Erythroblast (primary cell): ENCODE measurements around the gene ZNF385D.

ENCODE experiments used
- GATA1 ChIP-seq: IDR thresholded peaks from 2 replicates; pipeline ENCODE4 v1.6.1; 2011; ENCODE audit warnings: low read depth, mild to moderate bottlenecking, control low read depth, low read length, moderate library complexity
- POLR2A ChIP-seq: IDR thresholded peaks from 2 replicates; pipeline ENCODE4 v1.6.1; 2011; ENCODE audit warnings: mild to moderate bottlenecking, low read length

- TF ChIP-seq POLR2A (no peak), GATA1 (no peak)
These were observed 35.4 kb upstream of the ZNF385D start for GRCh38 chr3:21786438-21786797.
